SK-N-SH treated with all-trans-retinoic acid at 6 μM for 48 hours (cell line): ENCODE results near the gene KRT10.

Experiments
- ATAC-seq: fragments of 200-7000 bp; cut with Tn5 transposase; 3 replicates; pipeline ENCODE4 v1.9.1; 2020; ENCODE audit warnings: mild to moderate bottlenecking, moderate library complexity
- ARNTL ChIP-seq: fragments of 450-650 bp; formaldehyde crosslinking; IDR thresholded peaks from 2 replicates; pipeline ENCODE4 v1.5.0; 2020; ENCODE audit warnings: low read depth, mild to moderate bottlenecking, moderate library complexity, borderline replicate concordance
- BACH2 ChIP-seq: fragments of 250-450 bp; sonication (Bioruptor Pico); IDR thresholded peaks from 2 replicates; pipeline ENCODE4 v1.9.0; 2021; ENCODE audit warnings: mild to moderate bottlenecking, borderline replicate concordance
- CSDC2 ChIP-seq: fragments of 250-450 bp; sonication (Bioruptor Pico); IDR thresholded peaks from 2 replicates; pipeline ENCODE4 v1.5.0; 2020; ENCODE audit warnings: mild to moderate bottlenecking, moderate library complexity
- ESRRG ChIP-seq: fragments of 250-450 bp; sonication (Bioruptor Pico); IDR thresholded peaks from 2 replicates; pipeline ENCODE4 v1.6.1; 2021; ENCODE audit warnings: mild to moderate bottlenecking
- GLIS3 ChIP-seq: fragments of 250-450 bp; sonication (Bioruptor Pico); IDR thresholded peaks from 2 replicates; pipeline ENCODE4 v1.5.0; 2020; ENCODE audit warnings: mild to moderate bottlenecking, moderate library complexity
- ISL1 ChIP-seq: fragments of 250-450 bp; sonication (Bioruptor Pico); IDR thresholded peaks from 2 replicates; pipeline ENCODE4 v2.1.2; 2022; ENCODE audit warnings: mild to moderate bottlenecking, moderate library complexity
- OSR1 ChIP-seq: fragments of 250-450 bp; sonication (Bioruptor Pico); IDR thresholded peaks from 2 replicates; pipeline ENCODE4 v1.8.0; 2022; ENCODE audit warnings: moderate library complexity, mild to moderate bottlenecking, inconsistent platforms
- PPARA ChIP-seq: fragments of 250-450 bp; sonication (Bioruptor Pico); IDR thresholded peaks from 2 replicates; pipeline ENCODE4 v1.5.0; 2020; ENCODE audit warnings: mild to moderate bottlenecking, borderline replicate concordance
- RARB ChIP-seq: fragments of 250-450 bp; sonication (Bioruptor Pico); IDR thresholded peaks from 2 replicates; pipeline ENCODE4 v1.8.0; 2021; ENCODE audit warnings: mild to moderate bottlenecking, moderate library complexity
- TCF4 ChIP-seq: fragments of 250-450 bp; sonication (Bioruptor Pico); IDR thresholded peaks from 2 replicates; pipeline ENCODE4 v1.8.0; 2021; ENCODE audit warnings: mild to moderate bottlenecking, moderate library complexity, borderline replicate concordance
- TOX ChIP-seq: fragments of 250-450 bp; sonication (Bioruptor Pico); IDR thresholded peaks from 2 replicates; pipeline ENCODE4 v1.8.0; 2021; ENCODE audit warnings: mild to moderate bottlenecking, moderate library complexity, borderline replicate concordance
- ZC3H10 ChIP-seq: fragments of 250-450 bp; sonication (Bioruptor Pico); IDR thresholded peaks from 2 replicates; pipeline ENCODE4 v1.5.1; 2021; ENCODE audit warnings: mild to moderate bottlenecking, moderate library complexity
- ZFP3 ChIP-seq: fragments of 250-450 bp; sonication (Bioruptor Pico); IDR thresholded peaks from 2 replicates; pipeline ENCODE4 v1.5.0; 2020; ENCODE audit warnings: mild to moderate bottlenecking, moderate library complexity
- ZFP30 ChIP-seq: fragments of 450-650 bp; formaldehyde crosslinking; IDR thresholded peaks from 2 replicates; pipeline ENCODE4 v1.5.0; 2022; ENCODE audit warnings: mild to moderate bottlenecking, moderate library complexity
- ZNF565 ChIP-seq: fragments of 450-650 bp; formaldehyde crosslinking; conservative IDR thresholded peaks from 2 replicates; pipeline ENCODE4 v1.5.0; 2020; ENCODE audit warnings: low read depth, mild to moderate bottlenecking, moderate library complexity
- ZNF70 ChIP-seq: fragments of 450-650 bp; formaldehyde crosslinking; IDR thresholded peaks from 2 replicates; pipeline ENCODE4 v1.5.0; 2020; ENCODE audit warnings: mild to moderate bottlenecking, moderate library complexity
- ZNF8 ChIP-seq: fragments of 450-650 bp; formaldehyde crosslinking; IDR thresholded peaks from 2 replicates; pipeline ENCODE4 v1.5.0; 2020; ENCODE audit warnings: mild to moderate bottlenecking, moderate library complexity
- TF ChIP-seq, protein P1 (sequence below): fragments of 250-450 bp; sonication (Bioruptor Pico); IDR thresholded peaks from 2 replicates; pipeline ENCODE4 v1.5.1; 2020; ENCODE audit warnings: low read depth, mild to moderate bottlenecking, moderate library complexity
- TF ChIP-seq, protein P2 (sequence below): fragments of 250-450 bp; sonication (Bioruptor Pico); IDR thresholded peaks from 2 replicates; pipeline ENCODE4 v1.5.0; 2020; ENCODE audit warnings: mild to moderate bottlenecking, moderate library complexity
- TF ChIP-seq, protein P3 (sequence below): fragments of 250-450 bp; sonication (Bioruptor Pico); IDR thresholded peaks from 2 replicates; pipeline ENCODE4 v1.5.1; 2021; ENCODE audit warnings: mild to moderate bottlenecking, moderate library complexity
- TF ChIP-seq, protein P4 (sequence below): fragments of 250-450 bp; sonication (Bioruptor Pico); IDR thresholded peaks from 2 replicates; pipeline ENCODE4 v1.8.0; 2021; ENCODE audit warnings: low read depth, mild to moderate bottlenecking, moderate library complexity, borderline replicate concordance

KRT10 gene

DNA sequence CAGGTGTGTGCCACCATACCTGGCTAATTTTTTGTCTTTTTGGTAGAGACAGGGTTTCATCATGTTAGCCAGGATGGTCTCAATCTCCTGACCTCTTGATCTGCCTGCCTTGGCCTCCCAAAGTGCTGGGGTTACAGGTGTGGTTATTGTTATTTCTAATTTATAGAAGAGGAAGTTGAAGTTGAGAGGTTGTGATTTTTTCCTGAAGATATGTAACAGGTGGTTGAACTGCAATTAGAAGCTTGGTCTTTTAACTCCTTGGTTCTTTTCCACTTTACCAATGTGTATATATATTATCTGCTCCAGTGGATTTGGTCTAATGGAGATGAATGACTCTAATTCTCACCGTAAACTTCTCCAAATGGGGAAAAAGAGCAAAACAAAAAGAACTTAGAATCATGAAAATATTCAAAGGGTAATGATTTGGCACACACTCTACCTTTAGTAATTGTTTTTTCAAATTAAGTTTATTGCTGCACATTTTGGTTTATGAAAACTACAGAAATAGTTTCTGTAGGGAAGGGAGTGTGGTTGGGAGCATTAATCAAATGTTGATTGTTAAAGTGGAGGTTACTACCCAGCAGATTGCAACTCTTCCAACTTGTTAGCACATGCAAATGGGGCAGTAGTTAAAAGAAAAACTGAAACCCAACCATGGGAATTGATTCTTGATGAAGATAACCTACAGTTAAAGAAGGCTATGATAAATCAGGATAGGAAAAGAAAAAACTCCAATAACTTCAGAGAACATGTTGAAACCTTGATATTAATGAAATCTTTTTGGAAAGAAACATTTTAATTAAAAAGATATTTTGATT lies 1.8 kb upstream of the KRT10 start:
- TF ChIP-seq PPARA (CRISPR knock-in tag), result no peak
- TF ChIP-seq ISL1 (CRISPR knock-in tag), result no peak
- no peak for TF ChIP-seq GLIS3 (CRISPR knock-in tag)
- ATAC-seq, result no peak

DNA sequence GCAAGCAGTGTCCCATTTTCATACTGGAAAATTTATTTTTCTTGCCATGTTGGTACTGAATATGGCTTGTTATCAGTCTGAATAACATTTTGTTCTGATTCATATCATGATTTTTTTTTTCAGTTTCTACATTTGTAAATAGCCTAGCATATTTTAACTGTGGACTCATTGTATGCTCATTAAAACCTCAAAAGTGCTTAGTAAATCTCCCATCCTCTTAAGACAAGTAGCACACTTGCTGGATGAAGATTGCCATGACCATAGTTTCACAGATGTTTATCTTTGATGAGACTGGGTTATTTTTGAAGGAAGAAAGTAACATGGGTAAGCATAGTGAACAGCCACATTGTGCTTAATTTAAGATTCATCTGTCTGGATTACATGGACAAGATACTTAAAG lies 878 bp downstream of the KRT10 start:
- TF ChIP-seq, protein P1, sequence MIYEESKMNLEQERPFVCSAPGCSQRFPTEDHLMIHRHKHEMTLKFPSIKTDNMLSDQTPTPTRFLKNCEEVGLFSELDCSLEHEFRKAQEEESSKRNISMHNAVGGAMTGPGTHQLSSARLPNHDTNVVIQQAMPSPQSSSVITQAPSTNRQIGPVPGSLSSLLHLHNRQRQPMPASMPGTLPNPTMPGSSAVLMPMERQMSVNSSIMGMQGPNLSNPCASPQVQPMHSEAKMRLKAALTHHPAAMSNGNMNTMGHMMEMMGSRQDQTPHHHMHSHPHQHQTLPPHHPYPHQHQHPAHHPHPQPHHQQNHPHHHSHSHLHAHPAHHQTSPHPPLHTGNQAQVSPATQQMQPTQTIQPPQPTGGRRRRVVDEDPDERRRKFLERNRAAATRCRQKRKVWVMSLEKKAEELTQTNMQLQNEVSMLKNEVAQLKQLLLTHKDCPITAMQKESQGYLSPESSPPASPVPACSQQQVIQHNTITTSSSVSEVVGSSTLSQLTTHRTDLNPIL (CRISPR knock-in tag), result no peak
- TF ChIP-seq GLIS3 (CRISPR knock-in tag) (no peak), TCF4 (no peak), CSDC2 (no peak), ARNTL (CRISPR knock-in tag) (no peak), RARB (CRISPR knock-in tag) (no peak), BACH2 (CRISPR knock-in tag) (no peak), TOX (no peak), ISL1 (CRISPR knock-in tag) (no peak), ESRRG (CRISPR knock-in tag) (no peak), PPARA (CRISPR knock-in tag) (no peak), OSR1 (CRISPR knock-in tag) (no peak)
- no peak for ATAC-seq

DNA sequence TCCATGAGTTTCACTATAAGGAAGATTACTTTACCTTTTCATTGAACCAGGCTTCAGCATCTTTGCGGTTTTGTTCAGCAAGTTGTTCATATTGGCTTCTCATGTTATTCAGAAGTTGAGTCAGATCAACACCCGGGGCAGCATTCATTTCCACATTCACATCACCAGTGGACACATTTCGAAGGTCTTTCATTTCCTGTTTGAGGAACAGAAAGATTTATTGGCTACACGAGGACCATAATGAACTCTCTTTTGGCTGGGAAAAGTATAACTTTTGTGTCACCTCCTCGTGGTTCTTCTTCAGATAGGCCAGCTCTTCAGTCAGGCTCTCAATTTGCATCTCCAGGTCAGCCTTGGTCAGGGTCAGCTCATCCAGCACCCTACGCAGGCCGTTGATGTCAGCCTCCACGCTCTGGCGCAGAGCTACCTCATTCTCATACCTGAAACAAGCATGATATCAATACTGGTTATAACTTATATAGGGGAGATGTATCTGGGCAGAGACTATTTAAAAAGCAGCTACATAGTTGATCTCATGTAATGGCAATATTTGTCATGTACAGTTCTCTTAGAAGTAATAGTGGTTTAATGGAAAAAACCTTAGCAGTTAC lies 2.1 kb downstream of the KRT10 start:
- TF ChIP-seq, protein P2, sequence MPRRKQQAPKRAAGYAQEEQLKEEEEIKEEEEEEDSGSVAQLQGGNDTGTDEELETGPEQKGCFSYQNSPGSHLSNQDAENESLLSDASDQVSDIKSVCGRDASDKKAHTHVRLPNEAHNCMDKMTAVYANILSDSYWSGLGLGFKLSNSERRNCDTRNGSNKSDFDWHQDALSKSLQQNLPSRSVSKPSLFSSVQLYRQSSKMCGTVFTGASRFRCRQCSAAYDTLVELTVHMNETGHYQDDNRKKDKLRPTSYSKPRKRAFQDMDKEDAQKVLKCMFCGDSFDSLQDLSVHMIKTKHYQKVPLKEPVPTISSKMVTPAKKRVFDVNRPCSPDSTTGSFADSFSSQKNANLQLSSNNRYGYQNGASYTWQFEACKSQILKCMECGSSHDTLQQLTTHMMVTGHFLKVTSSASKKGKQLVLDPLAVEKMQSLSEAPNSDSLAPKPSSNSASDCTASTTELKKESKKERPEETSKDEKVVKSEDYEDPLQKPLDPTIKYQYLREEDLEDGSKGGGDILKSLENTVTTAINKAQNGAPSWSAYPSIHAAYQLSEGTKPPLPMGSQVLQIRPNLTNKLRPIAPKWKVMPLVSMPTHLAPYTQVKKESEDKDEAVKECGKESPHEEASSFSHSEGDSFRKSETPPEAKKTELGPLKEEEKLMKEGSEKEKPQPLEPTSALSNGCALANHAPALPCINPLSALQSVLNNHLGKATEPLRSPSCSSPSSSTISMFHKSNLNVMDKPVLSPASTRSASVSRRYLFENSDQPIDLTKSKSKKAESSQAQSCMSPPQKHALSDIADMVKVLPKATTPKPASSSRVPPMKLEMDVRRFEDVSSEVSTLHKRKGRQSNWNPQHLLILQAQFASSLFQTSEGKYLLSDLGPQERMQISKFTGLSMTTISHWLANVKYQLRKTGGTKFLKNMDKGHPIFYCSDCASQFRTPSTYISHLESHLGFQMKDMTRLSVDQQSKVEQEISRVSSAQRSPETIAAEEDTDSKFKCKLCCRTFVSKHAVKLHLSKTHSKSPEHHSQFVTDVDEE (CRISPR knock-in tag), result no peak
- TF ChIP-seq ISL1 (CRISPR knock-in tag) (no peak), BACH2 (CRISPR knock-in tag) (no peak), GLIS3 (CRISPR knock-in tag) (no peak), ZNF70 (CRISPR knock-in tag) (no peak), ZNF8 (CRISPR knock-in tag) (no peak), PPARA (CRISPR knock-in tag) (no peak), ZNF565 (CRISPR knock-in tag) (no peak), ESRRG (CRISPR knock-in tag) (no peak), ZFP3 (no peak), ZFP30 (no peak)
- TF ChIP-seq, protein P3, sequence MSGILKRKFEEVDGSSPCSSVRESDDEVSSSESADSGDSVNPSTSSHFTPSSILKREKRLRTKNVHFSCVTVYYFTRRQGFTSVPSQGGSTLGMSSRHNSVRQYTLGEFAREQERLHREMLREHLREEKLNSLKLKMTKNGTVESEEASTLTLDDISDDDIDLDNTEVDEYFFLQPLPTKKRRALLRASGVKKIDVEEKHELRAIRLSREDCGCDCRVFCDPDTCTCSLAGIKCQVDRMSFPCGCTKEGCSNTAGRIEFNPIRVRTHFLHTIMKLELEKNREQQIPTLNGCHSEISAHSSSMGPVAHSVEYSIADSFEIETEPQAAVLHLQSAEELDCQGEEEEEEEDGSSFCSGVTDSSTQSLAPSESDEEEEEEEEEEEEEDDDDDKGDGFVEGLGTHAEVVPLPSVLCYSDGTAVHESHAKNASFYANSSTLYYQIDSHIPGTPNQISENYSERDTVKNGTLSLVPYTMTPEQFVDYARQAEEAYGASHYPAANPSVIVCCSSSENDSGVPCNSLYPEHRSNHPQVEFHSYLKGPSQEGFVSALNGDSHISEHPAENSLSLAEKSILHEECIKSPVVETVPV (CRISPR knock-in tag), result no peak
- TF ChIP-seq, protein P4, sequence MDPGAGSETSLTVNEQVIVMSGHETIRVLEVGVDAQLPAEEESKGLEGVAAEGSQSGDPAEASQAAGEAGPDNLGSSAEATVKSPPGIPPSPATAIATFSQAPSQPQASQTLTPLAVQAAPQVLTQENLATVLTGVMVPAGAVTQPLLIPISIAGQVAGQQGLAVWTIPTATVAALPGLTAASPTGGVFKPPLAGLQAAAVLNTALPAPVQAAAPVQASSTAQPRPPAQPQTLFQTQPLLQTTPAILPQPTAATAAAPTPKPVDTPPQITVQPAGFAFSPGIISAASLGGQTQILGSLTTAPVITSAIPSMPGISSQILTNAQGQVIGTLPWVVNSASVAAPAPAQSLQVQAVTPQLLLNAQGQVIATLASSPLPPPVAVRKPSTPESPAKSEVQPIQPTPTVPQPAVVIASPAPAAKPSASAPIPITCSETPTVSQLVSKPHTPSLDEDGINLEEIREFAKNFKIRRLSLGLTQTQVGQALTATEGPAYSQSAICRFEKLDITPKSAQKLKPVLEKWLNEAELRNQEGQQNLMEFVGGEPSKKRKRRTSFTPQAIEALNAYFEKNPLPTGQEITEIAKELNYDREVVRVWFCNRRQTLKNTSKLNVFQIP (CRISPR knock-in tag), result no peak
- ATAC-seq, result no peak

DNA sequence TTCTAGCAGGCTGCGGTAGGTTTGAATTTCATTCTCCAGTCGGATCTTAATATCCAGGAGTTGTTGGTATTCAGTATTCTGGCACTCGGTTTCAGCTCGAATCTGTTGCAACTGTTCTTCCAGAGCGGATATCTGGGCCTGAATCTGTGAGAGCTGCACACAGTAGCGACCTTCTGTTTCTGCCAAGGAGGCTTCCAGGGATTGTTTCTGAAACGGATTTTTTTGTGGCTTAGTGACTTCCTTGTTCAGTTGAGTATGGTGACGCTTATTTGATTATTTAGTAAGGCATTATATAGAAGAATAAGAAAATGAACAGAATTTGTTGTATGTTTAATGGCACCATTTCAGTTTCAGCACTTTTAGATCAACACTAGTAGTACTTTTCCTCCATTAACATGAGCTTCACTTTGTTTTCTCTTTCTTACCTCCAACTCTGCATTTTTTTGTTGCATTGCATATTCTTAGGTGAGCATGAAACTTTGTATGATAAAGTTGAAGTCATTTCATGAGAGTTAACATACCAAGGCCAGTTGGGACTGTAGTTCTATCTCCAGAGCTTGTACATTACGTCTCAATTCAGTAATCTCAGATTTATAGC lies 2.8 kb downstream of the KRT10 start:
- ATAC-seq, result no peak
- TF ChIP-seq BACH2 (CRISPR knock-in tag) (no peak), TCF4 (no peak), ZNF565 (CRISPR knock-in tag) (no peak), PPARA (CRISPR knock-in tag) (no peak), ZC3H10 (CRISPR knock-in tag) (no peak), CSDC2 (no peak), GLIS3 (CRISPR knock-in tag) (no peak), ESRRG (CRISPR knock-in tag) (no peak), TOX (no peak), RARB (CRISPR knock-in tag) (no peak), ZNF8 (CRISPR knock-in tag) (no peak)
- TF ChIP-seq, protein P4 (CRISPR knock-in tag), result no peak
- TF ChIP-seq, protein P2 (CRISPR knock-in tag), result no peak
